Measurements from ENCODE around the gene PSMG3.
"Not testable (repeated sequence)": the region's sequence is repeated elsewhere in the genome, so short reads cannot be mapped to it uniquely, and the experiment has no call there.

The PSMG3 gene

DNA sequence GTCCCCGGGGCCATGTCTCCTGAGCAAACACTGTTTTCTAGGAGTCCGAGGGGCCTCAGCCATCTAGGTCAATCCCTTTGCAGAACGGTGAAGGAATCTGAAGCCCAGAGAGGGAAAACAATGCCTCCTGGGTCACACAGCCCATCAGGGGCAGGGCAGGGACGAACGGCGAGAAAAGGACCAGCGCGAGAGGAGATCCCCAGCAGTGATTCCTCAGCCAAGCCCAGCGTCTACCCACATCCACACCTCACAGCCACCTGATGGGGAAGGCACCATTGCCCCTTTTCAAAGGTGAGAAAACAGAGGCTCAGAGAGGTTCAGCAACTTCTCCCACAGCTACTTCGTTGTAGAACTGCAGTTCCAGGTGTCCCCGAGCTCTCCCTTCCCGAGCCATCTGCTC is 17.9 kb upstream of the PSMG3 start:
- H3K9me3 ChIP-seq (ENCODE audit: severe bottlenecking) = peaks cover 7% of the 10 kb centered on the region
- H3K27ac ChIP-seq = peak overlapping the region; percentile 95
- no peaks in the 10 kb centered on the region for H3K27me3 ChIP-seq (ENCODE audit: insufficient read depth, low read depth, severe bottlenecking)
- TF ChIP-seq, protein P1, sequence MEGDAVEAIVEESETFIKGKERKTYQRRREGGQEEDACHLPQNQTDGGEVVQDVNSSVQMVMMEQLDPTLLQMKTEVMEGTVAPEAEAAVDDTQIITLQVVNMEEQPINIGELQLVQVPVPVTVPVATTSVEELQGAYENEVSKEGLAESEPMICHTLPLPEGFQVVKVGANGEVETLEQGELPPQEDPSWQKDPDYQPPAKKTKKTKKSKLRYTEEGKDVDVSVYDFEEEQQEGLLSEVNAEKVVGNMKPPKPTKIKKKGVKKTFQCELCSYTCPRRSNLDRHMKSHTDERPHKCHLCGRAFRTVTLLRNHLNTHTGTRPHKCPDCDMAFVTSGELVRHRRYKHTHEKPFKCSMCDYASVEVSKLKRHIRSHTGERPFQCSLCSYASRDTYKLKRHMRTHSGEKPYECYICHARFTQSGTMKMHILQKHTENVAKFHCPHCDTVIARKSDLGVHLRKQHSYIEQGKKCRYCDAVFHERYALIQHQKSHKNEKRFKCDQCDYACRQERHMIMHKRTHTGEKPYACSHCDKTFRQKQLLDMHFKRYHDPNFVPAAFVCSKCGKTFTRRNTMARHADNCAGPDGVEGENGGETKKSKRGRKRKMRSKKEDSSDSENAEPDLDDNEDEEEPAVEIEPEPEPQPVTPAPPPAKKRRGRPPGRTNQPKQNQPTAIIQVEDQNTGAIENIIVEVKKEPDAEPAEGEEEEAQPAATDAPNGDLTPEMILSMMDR (IDR thresholded peaks at IDR 0.05; ENCODE audit: low read depth, low read length) = no peak
- no peaks in the 10 kb centered on the region for H3K36me3 ChIP-seq
- no peak for DNase-seq
- peak overlapping the region; percentile 28 for H3K4me3 ChIP-seq (ENCODE audit: low read depth, low read length)

DNA sequence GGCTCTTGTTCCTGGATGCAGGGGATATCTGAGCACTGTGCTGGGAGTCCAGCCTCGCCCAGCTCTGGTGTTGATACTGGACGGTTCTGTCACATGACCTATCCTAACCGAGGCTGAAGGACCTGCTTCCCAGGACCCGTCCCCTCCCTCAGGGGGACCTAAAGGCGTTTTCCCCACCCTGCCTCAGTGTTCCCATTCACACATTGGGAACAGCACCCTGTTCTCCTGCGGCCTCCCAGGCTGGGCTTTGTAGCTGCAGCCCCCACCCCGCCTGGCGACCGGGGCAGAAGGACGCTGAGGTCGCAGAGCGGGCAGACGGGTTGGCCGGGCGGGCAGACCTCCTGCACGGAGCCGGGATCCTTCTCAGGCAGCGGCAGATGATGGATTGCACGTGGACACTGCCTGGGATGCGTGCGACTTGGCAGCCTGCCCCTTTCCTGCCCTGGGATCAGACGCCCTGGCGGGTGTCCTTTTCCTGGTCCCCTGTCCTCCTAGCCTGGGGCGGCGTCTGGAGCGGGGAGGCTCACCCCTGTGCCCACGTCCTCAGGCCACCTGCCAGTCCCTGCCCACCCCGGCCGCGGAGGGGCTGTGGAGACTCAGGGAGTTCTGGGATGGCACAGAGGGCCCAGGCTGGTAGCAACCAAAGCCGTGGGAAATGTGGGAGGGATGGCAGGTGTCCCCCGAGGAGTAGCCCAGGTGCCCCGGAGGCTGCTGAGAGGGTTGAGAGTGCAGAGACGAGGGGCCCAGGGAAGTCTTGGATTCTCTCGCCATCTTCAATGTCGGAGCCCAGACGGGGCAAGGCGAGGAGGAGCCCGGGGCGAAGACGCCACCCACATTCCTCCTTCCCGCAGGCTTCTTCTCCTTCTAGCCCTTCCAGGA is 17.2 kb upstream of the PSMG3 start:
- TF ChIP-seq, protein P1 (IDR thresholded peaks at IDR 0.05; ENCODE audit: low read depth, low read length) = no peak
- peak; percentile 42 for DNase-seq
- H3K27ac ChIP-seq = peak overlapping the region; percentile 95
- no peaks in the 10 kb centered on the region for H3K36me3 ChIP-seq
- no peaks in the 10 kb centered on the region for H3K27me3 ChIP-seq (ENCODE audit: insufficient read depth, low read depth, severe bottlenecking)
- H3K4me3 ChIP-seq (ENCODE audit: low read depth, low read length) = peak overlapping the region; percentile 28
- H3K9me3 ChIP-seq (ENCODE audit: severe bottlenecking) = peaks cover 7% of the 10 kb centered on the region

DNA sequence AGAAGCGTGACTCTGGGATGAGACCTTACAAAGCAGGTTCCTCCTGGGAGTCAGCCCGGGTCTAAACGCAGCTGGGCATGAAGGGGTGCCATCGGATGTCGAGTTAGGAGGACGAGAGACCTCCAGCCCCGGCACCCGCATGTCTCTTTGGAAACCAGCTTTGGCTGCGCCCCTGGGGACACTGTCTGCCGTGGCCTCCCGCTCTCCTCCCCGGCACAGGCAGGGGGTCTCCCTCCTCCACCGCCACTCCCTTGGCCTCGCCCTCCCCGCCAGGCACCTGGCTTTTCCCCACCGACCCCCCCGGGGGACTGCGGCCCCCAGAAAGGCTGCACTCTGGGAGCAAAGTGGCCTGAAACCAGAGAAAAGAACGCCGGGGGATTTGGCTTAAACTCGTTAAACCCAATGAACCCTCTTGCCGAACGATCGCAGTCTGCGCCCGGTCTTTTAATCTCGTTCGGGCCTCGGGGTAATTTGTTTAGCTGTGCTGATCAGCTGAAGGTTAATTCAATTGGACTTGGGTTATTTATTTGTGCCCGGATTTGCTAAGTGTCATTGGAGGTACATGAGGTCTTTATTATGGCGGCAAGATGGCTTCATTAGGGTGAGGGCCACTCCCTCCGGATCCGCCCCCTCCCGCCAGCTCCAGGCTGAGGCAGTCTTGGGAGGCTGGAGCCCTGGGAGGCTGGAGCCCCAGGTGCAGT is 16.4 kb upstream of the PSMG3 start:
- Histone ChIP-seq H3K9me3 (ENCODE audit: severe bottlenecking) (peaks cover 7% of the 10 kb centered on the region), H3K4me3 (ENCODE audit: low read depth, low read length) (peak overlapping the region; percentile 28), H3K36me3 (no peaks in the 10 kb centered on the region), H3K27me3 (ENCODE audit: insufficient read depth, low read depth, severe bottlenecking) (no peaks in the 10 kb centered on the region), H3K27ac (peak overlapping the region; percentile 95)
- DNase-seq = peak; percentile 93
- TF ChIP-seq, protein P1 (IDR thresholded peaks at IDR 0.05; ENCODE audit: low read depth, low read length) = no peak

DNA sequence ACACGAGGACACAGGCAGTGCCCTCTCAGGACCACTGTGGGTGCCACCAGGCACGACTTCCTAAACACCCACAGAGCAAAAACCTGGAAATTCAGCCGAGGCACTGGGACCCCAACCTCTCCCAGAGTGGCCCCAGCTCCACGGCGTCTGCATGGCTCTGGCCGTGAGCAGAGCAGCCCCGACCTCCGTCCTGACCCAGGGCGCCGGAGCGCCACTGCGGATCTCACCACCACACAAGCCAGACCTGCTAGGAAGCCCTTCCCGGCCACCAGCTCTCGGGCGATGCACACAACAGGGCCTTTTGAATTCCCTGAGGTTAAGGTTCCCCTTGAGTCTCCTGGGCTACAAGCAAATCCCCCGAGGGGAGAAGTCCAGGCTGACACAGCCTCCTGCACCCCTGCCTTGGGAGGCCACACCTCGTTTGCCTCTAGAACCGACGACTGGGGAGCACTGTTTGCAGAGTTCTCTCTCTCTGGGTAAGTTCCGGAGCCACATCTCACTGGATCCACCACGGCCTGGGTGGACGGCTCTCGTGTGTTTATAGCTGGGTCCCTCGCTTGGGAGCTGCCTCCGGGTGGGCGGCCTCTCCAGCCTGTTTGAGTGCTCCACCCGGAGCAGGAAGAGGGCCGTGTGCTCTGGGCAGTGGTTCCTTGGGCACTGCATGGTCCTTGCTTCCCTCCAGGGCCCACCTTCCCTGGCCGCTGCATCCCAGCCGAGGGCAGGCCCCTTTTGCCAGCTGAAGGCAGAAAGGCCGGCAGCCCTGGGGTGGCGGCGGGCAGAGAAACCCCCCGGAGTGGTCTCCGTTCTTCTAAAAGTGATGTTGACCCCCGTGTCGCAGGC is 15.5 kb upstream of the PSMG3 start:
- Histone ChIP-seq H3K27ac (peak overlapping the region; percentile 95), H3K27me3 (ENCODE audit: insufficient read depth, low read depth, severe bottlenecking) (no peaks in the 10 kb centered on the region), H3K4me3 (ENCODE audit: low read depth, low read length) (no peak overlapping the region), H3K36me3 (no peaks in the 10 kb centered on the region), H3K9me3 (ENCODE audit: severe bottlenecking) (peaks cover 7% of the 10 kb centered on the region)
- TF ChIP-seq, protein P1 (IDR thresholded peaks at IDR 0.05; ENCODE audit: low read depth, low read length) = no peak
- no peak for DNase-seq

DNA sequence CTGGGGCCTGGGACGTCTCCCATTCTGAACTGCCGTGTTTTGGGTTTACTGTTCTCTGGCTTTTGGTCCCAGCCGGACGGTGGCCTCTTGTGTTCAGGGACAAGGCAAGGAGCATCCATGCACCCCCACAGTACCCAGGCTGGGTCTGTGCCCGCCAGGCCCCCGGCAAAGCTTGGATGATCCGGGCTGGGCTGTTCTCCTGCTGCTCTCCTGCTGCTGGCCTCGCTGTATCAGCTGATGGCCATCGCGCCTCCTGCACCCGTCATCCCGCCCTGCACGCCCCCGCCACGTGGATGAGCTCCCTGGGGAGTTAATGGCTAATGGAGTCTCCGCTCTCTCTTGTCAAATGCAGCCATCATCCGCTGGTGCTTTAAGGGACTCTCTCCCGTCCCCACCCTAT is 14.9 kb upstream of the PSMG3 start:
- Histone ChIP-seq H3K4me3 (ENCODE audit: low read depth, low read length) (no peak overlapping the region), H3K9me3 (ENCODE audit: severe bottlenecking) (peaks cover 7% of the 10 kb centered on the region), H3K27ac (no peak overlapping the region; the same call in none of the 2 replicates), H3K36me3 (no peaks in the 10 kb centered on the region), H3K27me3 (ENCODE audit: insufficient read depth, low read depth, severe bottlenecking) (no peaks in the 10 kb centered on the region)
- no peak for DNase-seq
- TF ChIP-seq, protein P1 (IDR thresholded peaks at IDR 0.05; ENCODE audit: low read depth, low read length) = no peak

DNA sequence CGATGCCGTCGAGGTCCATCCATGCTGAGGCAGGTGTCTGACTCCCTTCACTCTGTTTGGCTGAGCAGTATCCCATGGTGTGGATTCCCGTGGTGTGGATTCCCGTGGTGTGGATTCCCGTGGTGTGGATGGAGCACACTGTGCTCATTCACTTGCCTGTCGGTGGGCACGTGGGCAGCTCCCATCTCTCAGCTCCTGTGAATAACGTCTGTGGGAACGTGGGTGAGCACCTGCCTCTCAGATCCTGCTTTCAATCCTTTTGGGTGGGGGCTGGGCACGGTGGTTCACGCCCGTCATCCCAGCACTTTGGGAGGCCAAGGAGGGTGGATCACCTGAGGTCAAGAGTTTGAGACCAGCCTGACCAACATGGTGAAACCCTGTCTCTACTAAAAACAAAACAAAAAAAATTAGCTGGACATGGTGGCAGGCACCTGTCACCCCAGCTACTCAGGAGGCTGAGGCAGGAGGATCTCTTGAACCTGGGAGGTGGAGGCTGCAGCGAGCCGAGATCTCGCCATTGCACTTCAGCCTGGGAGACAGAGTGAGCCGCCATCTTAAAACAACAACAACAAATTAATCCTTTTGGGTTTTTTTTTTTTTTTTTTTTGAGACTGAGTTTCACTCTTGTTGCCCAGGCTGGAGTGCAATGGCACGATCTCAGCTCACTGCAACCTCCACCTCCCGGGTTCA is 13.6 kb upstream of the PSMG3 start:
- H3K9me3 ChIP-seq (ENCODE audit: severe bottlenecking); H3K27me3 ChIP-seq (ENCODE audit: insufficient read depth, low read depth, severe bottlenecking); DNase-seq; H3K36me3 ChIP-seq; H3K4me3 ChIP-seq (ENCODE audit: low read depth, low read length); H3K27ac ChIP-seq: not testable (repeated sequence)

Data from WERI-Rb-1 (cell line).